Osteoblast (primary cell): ENCODE measurements around the gene FRK. TPM values are rescaled to one million over a fixed set of nuclear protein-coding genes. Genes with fewer than 3 reads are reported as not detected.

ENCODE experiments used
- DNase-seq: peaks from one replicate; pipeline ENCODE4 v3.0.0; 2011; ENCODE audit warnings: low spot score, mixed read lengths; ENCODE audit not compliant: insufficient read length; ENCODE audit errors: missing footprints
- H2AFZ ChIP-seq: 2 replicates; pipeline ENCODE4 v1.6.0; 2011; ENCODE audit warnings: mild to moderate bottlenecking, low read length
- H3K27ac ChIP-seq: 2 replicates; pipeline ENCODE4 v1.5.1; 2011; ENCODE audit warnings: mild to moderate bottlenecking, low read depth, low read length, moderate library complexity
- H3K27me3 ChIP-seq: 2 replicates; pipeline ENCODE4 v1.6.0; 2012; ENCODE audit warnings: mild to moderate bottlenecking, control low read depth, inconsistent platforms, low read length, moderate library complexity; ENCODE audit not compliant: insufficient read depth
- H3K36me3 ChIP-seq: 2 replicates; pipeline ENCODE4 v1.5.1; 2011; ENCODE audit warnings: mild to moderate bottlenecking, low read length, control low read depth, moderate library complexity; ENCODE audit not compliant: insufficient read depth
- H3K4me1 ChIP-seq: 2 replicates; pipeline ENCODE4 v1.5.1; 2011; ENCODE audit warnings: mild to moderate bottlenecking, low read length, control low read depth, moderate library complexity; ENCODE audit not compliant: insufficient read depth
- H3K4me2 ChIP-seq: 2 replicates; pipeline ENCODE4 v1.6.0; 2011; ENCODE audit warnings: mild to moderate bottlenecking, low read length; ENCODE audit not compliant: insufficient read depth
- H3K4me3 ChIP-seq: fragments of 200-600 bp; sonication (generic); 3 replicates; pipeline ENCODE4 v1.5.1; 2012; ENCODE audit warnings: mild to moderate bottlenecking, low read length, inconsistent platforms; ENCODE audit not compliant: insufficient read depth
- H3K79me2 ChIP-seq: 2 replicates; pipeline ENCODE4 v1.6.0; 2012; ENCODE audit warnings: mild to moderate bottlenecking, low read length, control low read depth, inconsistent platforms; ENCODE audit not compliant: insufficient read depth
- H3K9me3 ChIP-seq: 2 replicates; pipeline ENCODE4 v1.5.1; 2011; ENCODE audit warnings: low read depth, low read length, control low read depth
- H4K20me1 ChIP-seq: 2 replicates; pipeline ENCODE4 v1.6.0; 2012; ENCODE audit warnings: mild to moderate bottlenecking, low read length, control low read depth; ENCODE audit not compliant: insufficient read depth
- total RNA-seq: library from RNA; depleted of rRNA; stranded (reverse); fragments of >200 nt; gene quantifications from 2 replicates; pipeline ENCODE4 v1.2.3, GENCODE V29; 2012
- TF ChIP-seq, protein P1 (sequence below): IDR thresholded peaks from 2 replicates; pipeline ENCODE4 v1.5.1; 2011; ENCODE audit warnings: mild to moderate bottlenecking, low read depth, low read length, moderate library complexity; ENCODE audit errors: extremely low read depth

The FRK gene
- total RNA-seq, 1 donor = 1.1 TPM

DNA sequence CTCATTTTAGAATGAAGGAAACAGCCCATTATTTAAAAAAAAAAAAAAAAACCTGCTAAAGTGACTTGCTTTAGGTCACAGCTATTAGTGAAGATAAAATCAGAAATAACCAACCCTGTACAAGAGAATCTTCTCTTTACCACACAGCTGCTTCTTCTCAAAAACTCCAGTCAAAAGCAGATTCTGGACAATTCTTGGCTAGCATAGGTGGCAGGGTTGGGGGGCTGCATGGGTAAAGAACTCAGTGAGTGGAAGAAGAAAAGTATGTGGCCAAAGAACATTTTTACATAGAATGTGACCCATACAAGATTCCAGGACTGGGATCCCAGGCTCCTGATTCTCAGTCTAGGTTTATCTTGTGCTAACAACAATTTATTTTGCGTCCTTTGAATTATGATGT, 9.4 kb upstream of the FRK start:
- Histone ChIP-seq H3K4me3 (no peak overlapping the region), H3K79me2 (no peaks in the 10 kb centered on the region), H3K36me3 (no peaks in the 10 kb centered on the region), H4K20me1 (no peaks in the 10 kb centered on the region), H3K4me2 (no peak overlapping the region), H2AFZ (no peak overlapping the region), H3K4me1 (no peaks in the 10 kb centered on the region), H3K27me3 (no peaks in the 10 kb centered on the region), H3K9me3 (no peaks in the 10 kb centered on the region), H3K27ac (no peak overlapping the region)
- TF ChIP-seq, protein P1, sequence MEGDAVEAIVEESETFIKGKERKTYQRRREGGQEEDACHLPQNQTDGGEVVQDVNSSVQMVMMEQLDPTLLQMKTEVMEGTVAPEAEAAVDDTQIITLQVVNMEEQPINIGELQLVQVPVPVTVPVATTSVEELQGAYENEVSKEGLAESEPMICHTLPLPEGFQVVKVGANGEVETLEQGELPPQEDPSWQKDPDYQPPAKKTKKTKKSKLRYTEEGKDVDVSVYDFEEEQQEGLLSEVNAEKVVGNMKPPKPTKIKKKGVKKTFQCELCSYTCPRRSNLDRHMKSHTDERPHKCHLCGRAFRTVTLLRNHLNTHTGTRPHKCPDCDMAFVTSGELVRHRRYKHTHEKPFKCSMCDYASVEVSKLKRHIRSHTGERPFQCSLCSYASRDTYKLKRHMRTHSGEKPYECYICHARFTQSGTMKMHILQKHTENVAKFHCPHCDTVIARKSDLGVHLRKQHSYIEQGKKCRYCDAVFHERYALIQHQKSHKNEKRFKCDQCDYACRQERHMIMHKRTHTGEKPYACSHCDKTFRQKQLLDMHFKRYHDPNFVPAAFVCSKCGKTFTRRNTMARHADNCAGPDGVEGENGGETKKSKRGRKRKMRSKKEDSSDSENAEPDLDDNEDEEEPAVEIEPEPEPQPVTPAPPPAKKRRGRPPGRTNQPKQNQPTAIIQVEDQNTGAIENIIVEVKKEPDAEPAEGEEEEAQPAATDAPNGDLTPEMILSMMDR = no peak
- DNase-seq = no peak

DNA sequence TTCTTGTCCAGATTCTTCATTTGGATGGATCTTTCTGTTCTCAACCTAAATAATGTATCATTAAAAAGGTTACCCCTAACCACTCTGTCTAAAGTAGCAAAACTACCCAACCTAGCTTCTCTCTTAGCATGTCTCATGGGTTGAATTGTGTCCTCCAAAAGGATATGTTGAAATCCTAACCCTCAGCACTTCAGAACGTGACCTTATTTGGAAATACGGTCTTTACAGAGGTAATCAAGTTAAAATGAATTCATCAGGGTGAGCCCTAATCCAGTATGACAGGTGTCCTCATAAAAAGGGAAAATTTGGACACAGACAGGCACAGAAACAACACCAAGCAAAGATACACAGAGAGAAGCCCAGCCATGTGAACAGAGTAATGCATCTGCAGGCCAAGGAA, 6.1 kb upstream of the FRK start:
- Histone ChIP-seq H4K20me1 (no peaks in the 10 kb centered on the region), H3K27me3 (no peaks in the 10 kb centered on the region), H3K4me2 (no peak overlapping the region), H3K9me3 (no peaks in the 10 kb centered on the region), H3K4me1 (no peaks in the 10 kb centered on the region), H2AFZ (no peak overlapping the region), H3K79me2 (no peaks in the 10 kb centered on the region), H3K36me3 (no peaks in the 10 kb centered on the region), H3K4me3 (no peak overlapping the region), H3K27ac (no peak overlapping the region)
- DNase-seq = peak; percentile 2
- TF ChIP-seq, protein P1 = no peak

DNA sequence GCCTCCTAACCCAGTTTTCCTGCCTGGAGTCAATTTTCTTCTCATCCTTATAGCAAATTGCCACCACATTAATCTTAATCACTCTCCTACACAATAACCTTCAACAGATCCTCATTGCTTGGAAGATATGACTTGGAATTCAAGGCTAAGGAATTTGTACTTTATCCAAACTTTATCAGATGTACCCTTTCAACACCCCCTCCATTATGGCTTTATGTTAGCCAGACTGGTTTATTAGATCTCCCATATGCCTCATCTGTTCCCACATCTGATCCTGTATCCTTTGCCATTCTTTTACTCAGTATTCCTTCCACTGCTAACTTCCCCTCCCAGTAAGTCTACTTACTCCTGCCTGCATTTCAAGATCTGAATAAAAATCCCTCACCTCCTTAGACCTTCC, 4.0 kb upstream of the FRK start:
- no peaks in the 10 kb centered on the region for H4K20me1 ChIP-seq
- no peak overlapping the region for H3K27ac ChIP-seq
- no peaks in the 10 kb centered on the region for H3K4me1 ChIP-seq
- no peak for DNase-seq
- no peak overlapping the region for H3K4me3 ChIP-seq
- H3K9me3 ChIP-seq = no peaks in the 10 kb centered on the region
- TF ChIP-seq, protein P1 = no peak
- no peaks in the 10 kb centered on the region for H3K27me3 ChIP-seq
- no peaks in the 10 kb centered on the region for H3K79me2 ChIP-seq
- no peak overlapping the region for H2AFZ ChIP-seq
- H3K4me2 ChIP-seq = no peak overlapping the region
- H3K36me3 ChIP-seq = no peaks in the 10 kb centered on the region

DNA sequence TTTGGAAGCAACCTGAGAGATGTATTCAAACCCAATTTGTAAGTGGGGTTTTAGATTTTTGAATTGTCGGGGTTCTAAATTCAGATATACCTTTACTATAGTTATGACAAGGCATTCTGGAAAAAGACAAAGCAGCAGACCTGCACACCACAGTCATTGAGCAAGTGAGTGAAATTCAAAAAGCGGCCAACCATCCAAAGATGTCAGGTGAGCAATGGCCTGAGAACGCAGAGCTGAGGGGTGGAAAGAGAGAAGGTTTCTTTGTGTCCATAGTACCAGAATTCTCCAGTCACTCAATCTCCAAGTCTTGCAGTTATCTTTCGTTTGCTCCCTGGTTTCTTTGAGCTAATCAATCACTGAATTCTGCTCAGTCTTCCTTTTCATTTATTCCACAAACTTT, 1.8 kb upstream of the FRK start:
- Histone ChIP-seq H2AFZ (no peak overlapping the region), H3K4me3 (no peak overlapping the region), H3K79me2 (no peaks in the 10 kb centered on the region), H3K9me3 (no peaks in the 10 kb centered on the region), H3K27me3 (no peaks in the 10 kb centered on the region), H3K4me2 (no peak overlapping the region), H3K36me3 (no peaks in the 10 kb centered on the region), H3K27ac (no peak overlapping the region), H4K20me1 (no peaks in the 10 kb centered on the region), H3K4me1 (no peaks in the 10 kb centered on the region)
- no peak for DNase-seq
- TF ChIP-seq, protein P1 = no peak
